IMR-90 (cell line): ENCODE data around the gene RRP36.

ENCODE experiments used
- BHLHE40 ChIP-seq: fragments of 150-350 bp; IDR thresholded peaks from 2 replicates; pipeline ENCODE4 v1.6.1; 2016; ENCODE audit warnings: mild to moderate bottlenecking, low read depth, low read length
- CEBPB ChIP-seq: IDR thresholded peaks from 2 replicates; pipeline ENCODE4 v1.6.1; 2012; ENCODE audit warnings: low read depth, low read length, improper control_type of control experiment
- CTCF ChIP-seq: conservative IDR thresholded peaks from 2 replicates; pipeline ENCODE4 v1.5.1; 2012; ENCODE audit warnings: mild to moderate bottlenecking, low read depth, low read length, improper control_type of control experiment
- MAFK ChIP-seq: IDR thresholded peaks from 2 replicates; pipeline ENCODE4 v1.6.1; 2012; ENCODE audit warnings: low read depth, low read length, improper control_type of control experiment
- MAZ ChIP-seq: IDR thresholded peaks from 2 replicates; pipeline ENCODE4 v1.6.1; 2012; ENCODE audit warnings: low read depth, mild to moderate bottlenecking, low read length, improper control_type of control experiment, moderate library complexity, borderline replicate concordance
- MXI1 ChIP-seq: IDR thresholded peaks from 2 replicates; pipeline ENCODE4 v1.6.1; 2012; ENCODE audit warnings: low read depth, mild to moderate bottlenecking, low read length, moderate library complexity, borderline replicate concordance
- POLR2A ChIP-seq: IDR thresholded peaks from 2 replicates; pipeline ENCODE4 v1.6.1; 2012; ENCODE audit warnings: mild to moderate bottlenecking, low read depth, low read length
- RAD21 ChIP-seq: IDR thresholded peaks from 2 replicates; pipeline ENCODE4 v1.6.1; 2012; ENCODE audit warnings: low read length, improper control_type of control experiment
- RCOR1 ChIP-seq: IDR thresholded peaks from 2 replicates; pipeline ENCODE4 v1.6.1; 2012; ENCODE audit warnings: mild to moderate bottlenecking, low read length, improper control_type of control experiment; ENCODE audit not compliant: insufficient replicate concordance
- RFX5 ChIP-seq: IDR thresholded peaks from 2 replicates; pipeline ENCODE4 v1.8.0; 2012; ENCODE audit warnings: low read depth, mild to moderate bottlenecking, low read length, moderate library complexity
- SMC3 ChIP-seq: fragments of 150-350 bp; IDR thresholded peaks from 2 replicates; pipeline ENCODE4 v1.6.1; 2016; ENCODE audit warnings: low read depth, mild to moderate bottlenecking, antibody characterized with exemption, low read length, moderate library complexity
- TF ChIP-seq, protein P1 (sequence below): fragments of 150-350 bp; IDR thresholded peaks from 2 replicates; pipeline ENCODE4 v1.6.1; 2016; ENCODE audit warnings: low read depth, mild to moderate bottlenecking, low read length, moderate library complexity, borderline replicate concordance

- TF ChIP-seq CTCF = no peak
- TF ChIP-seq SMC3 = no peak
- TF ChIP-seq POLR2A = no peak
- TF ChIP-seq RAD21 = no peak
- no peak for TF ChIP-seq MXI1
- TF ChIP-seq, protein P1, sequence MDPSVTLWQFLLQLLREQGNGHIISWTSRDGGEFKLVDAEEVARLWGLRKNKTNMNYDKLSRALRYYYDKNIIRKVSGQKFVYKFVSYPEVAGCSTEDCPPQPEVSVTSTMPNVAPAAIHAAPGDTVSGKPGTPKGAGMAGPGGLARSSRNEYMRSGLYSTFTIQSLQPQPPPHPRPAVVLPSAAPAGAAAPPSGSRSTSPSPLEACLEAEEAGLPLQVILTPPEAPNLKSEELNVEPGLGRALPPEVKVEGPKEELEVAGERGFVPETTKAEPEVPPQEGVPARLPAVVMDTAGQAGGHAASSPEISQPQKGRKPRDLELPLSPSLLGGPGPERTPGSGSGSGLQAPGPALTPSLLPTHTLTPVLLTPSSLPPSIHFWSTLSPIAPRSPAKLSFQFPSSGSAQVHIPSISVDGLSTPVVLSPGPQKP = no peak
- TF ChIP-seq CEBPB = no peak
- TF ChIP-seq BHLHE40 = no peak
- TF ChIP-seq MAFK = no peak
- TF ChIP-seq MAZ = no peak
- TF ChIP-seq RFX5 = no peak
- TF ChIP-seq RCOR1 = no peak
Observed at GRCh38 chr6:42978487-42978838, 43.0 kb upstream of the RRP36 start.
